NCI-H748 (cell line): ENCODE measurements around the gene SETD3.
A peak's percentile ranks its signal among the peaks of the same experiment; 100 is the strongest.

Experiments
- DNase-seq: peaks from one replicate; lab custom pipeline; 2025; ENCODE audit not compliant: unreplicated experiment; lab: John Stamatoyannopoulos, UW

The SETD3 gene

GRCh38 chr14:99395909-99396530, 84.6 kb downstream of the SETD3 start:
- peak; percentile 69 for DNase-seq

DNA sequence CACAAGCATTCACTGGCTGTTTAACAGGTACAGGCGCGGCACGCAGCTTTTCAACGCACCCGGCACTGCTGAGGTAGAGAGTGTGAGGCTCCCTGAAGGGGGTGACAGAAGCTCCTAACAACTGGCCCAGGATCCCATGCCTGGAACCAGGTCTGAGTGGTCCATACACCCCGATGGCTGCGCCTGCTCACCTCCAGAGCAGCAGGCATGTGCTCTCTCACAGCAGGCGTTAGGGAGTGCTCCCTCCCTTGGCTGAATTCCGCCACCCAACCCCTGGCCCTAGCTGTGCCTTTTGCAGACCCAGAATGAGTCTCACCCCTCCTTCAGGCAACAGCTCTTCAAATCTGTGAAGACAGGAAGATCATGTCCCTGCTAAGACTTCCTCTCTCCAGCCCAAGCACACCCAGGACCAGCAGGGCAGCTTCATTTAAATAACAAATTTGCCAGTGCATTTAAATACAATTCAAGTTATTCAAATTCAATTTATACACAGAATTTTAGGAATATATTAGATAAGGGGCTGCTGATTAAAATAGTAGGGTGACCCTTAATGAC, 86.0 kb downstream of the SETD3 start:
- no peak for DNase-seq

DNA sequence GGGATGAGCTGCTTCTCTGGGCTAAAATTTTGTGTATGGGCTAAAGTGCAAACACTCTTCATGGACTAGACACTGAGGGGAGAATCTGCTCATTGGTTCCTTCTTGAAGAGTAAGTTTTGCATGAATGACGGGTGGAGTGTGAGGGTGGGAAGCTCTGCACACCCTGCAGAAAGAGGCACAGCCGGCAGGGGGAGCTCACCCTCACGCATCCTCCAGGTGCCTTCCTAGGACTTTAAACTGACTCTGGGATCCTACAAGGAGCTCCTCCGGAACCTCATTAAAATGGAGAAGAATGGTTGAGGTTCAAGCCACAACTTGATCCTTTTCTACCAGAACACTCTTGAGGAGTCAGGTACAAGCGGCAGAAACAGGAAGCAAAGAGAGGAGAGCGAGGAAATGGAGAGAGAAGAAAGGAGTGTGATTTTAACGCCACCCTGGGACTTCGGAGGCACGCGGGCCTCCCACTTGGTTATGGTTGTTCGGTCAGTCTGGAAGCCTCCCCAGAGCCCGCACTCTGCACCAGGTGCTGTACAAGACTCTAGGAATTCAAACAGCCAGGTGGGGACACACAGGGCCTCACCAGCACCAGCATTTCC, 87.5 kb downstream of the SETD3 start:
- peak; percentile 27 for DNase-seq

DNA sequence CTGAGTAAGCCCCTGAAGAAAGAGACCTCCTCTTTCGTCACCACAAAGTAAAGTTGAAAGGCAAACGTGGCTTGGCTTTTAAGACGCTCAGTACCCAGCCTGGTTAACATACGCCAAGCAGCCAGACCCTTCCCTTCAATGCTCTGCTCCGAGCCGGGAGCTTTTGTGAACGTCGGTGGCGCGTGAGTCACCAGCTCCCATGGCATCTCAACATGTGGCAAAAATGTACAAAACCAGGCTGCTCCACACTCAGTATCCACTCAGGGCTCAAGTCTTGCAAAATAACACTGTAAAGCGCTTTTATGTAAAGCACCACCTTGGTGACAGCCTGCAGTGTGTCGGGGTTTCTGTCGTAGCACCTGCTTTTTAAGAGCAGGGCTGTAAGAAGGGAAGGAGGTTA, 89.0 kb downstream of the SETD3 start:
- no peak for DNase-seq

- DNase-seq: peak; percentile 15
Measured at GRCh38 chr14:99389174-99389826, 91.4 kb downstream of the SETD3 start.

GRCh38 chr14:99388286-99388685, 92.4 kb downstream of the SETD3 start:
- no peak for DNase-seq

GRCh38 chr14:99387880-99388279, 92.8 kb downstream of the SETD3 start:
- no peak for DNase-seq

- no peak for DNase-seq
Measured at GRCh38 chr14:99384450-99385417, 95.9 kb downstream of the SETD3 start.

- DNase-seq: no peak
Measured at GRCh38 chr14:99383472-99384449, 96.9 kb downstream of the SETD3 start.

DNA sequence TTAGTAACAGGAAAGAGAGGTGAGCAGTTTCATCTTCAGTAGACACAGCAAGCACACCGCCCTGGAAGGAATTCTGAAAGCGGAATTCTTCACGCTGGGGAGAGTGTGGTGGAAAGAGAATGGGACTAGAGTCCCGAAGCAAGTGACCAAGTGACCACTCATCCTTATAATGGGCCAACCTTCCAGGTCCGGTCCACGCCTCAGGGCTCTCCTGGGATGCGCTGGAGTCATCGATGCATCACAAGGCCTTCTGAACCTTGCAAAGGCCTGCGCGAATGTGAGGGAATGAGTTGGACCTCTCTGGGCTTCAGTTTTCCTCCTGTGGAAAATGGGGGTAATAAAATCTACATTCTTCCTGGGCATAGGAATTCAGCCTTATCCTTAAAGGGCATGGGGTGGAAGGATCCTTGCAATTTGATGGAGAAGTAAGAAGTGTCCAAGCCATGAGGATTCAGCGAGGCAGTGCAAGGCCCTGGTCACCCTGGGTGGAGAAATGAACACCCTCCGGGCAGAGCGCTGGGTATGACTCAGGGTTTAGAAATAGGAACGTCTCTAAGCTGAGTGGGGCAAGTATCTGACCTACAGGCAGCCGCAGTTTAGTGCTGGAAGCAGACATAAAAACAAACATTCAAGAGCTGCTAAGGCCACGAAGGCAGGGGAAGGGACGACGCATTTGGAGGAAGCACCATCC, 97.7 kb downstream of the SETD3 start:
- no peak for DNase-seq

GRCh38 chr14:99382071-99382470, 98.6 kb downstream of the SETD3 start:
- no peak for DNase-seq

GRCh38 chr14:99381688-99382060, 99.0 kb downstream of the SETD3 start:
- no peak for DNase-seq

- DNase-seq: no peak
Measured at GRCh38 chr14:99380991-99381687, 99.5 kb downstream of the SETD3 start.

DNA sequence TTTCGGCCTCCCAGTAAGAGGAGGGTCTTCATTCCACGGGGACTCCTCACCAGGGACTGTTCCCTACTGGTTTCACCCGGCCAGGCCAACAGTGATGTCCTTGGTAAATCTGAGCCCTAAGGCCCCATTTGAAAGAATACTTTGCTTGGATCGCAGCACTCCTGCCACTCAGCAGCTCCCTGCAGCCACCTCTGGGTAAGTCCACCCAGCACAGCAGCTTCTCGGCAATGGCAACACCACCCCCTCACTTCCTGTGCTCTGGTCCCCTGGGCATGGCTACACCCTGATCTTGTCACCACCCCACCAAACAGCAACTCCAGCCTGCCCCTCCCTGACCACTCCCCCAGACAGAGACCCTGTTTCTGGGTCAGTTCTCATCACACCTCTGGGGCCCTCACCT, 100.3 kb downstream of the SETD3 start:
- no peak for DNase-seq

DNA sequence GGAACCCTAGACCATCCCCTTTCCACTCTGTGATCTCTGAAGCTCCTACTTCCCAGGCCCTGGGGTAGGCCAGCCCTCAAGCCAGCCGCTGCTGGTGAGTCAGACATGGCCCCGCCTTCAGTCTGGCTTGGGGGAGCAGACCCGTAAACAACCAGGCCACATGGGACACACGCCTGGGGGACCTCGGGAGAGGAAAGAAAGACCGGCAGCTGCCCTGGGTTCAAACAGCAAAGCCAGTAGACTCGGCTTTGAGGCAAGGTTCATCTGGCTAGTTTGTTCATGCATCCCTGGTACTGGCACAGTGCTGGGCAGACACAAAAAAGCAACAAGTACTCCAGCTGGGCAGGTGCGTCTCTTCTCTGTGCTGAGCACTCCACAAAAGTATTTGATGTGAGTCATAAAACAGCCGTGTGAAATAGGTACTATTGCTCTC, 101.9 kb downstream of the SETD3 start:
- no peak for DNase-seq

GRCh38 chr14:99377951-99378350, 102.7 kb downstream of the SETD3 start:
- DNase-seq: no peak

- no peak for DNase-seq
Measured at GRCh38 chr14:99374964-99375363, 105.7 kb downstream of the SETD3 start.

DNA sequence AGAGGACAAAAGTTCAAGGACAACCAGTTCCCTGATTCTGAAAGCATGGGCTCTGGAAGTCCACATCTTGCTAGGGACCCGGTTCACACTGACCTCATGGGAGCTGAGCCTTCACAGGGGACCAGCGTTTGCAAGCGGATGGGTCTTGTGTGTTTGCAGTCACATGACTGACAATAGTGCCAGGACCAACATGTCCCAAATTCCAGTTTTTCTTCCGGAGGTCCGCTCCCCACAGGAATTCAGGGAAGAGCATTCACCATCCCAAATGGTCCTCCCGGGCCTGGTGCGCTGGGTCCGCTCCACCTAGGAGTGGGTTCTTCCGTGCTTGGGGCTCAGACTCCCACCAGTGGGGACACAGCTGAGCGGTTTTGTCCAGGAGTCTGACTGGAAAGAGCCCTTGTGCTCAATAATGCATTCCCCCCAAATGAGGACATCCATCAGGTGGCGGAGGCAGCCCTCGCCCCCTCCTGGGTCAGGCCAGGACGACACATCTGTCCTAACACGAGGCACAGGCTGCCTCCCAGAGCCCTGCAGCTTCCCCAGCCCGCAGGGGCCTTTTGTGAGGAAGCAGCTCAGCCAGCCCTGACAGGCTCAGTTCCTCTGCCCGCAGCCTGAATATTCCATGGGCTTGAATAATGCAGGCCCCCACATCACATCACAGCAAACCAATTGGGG, 116.9 kb downstream of the SETD3 start:
- no peak for DNase-seq
